Peyer's patch (tissue), 4 donors: Measurements from ENCODE around the gene LRCOL1. TPM values are rescaled to one million over a fixed set of nuclear protein-coding genes. Genes with fewer than 3 reads are reported as not detected.
A peak's percentile ranks its signal among the peaks of the same experiment; 100 is the strongest.
"Not testable (repeated sequence)": the region's sequence is repeated elsewhere in the genome, so short reads cannot be mapped to it uniquely, and the experiment has no call there.

Experiments used
- DNase-seq, 3 donors: peaks; one replicate each; pipeline ENCODE4 v3.0.0-alpha.2; 2017 to 2019
- H3K27ac ChIP-seq, 4 donors: fragments of 200-600 bp; sonication (generic); one replicate each; pipeline ENCODE4 v1.5.1; 2016 to 2019
- H3K27me3 ChIP-seq, 2 donors: fragments of 200-600 bp; sonication (generic); one replicate each; pipeline ENCODE4 v1.5.1; 2019
- H3K36me3 ChIP-seq, 3 donors: fragments of 200-600 bp; sonication (generic); one replicate each; pipeline ENCODE4 v1.5.1; 2016 to 2019
- H3K4me1 ChIP-seq, 4 donors: fragments of 200-600 bp; sonication (generic); one replicate each; pipeline ENCODE4 v1.5.1; 2016 to 2019
- H3K4me3 ChIP-seq, 4 donors: fragments of 200-600 bp; sonication (generic); 1 replicate in 3 of 4; 2 replicates in 1 of 4; pipeline ENCODE4 v1.5.1; 2016 to 2019; ENCODE audit warnings: mild to moderate bottlenecking in 1 of 4
- H3K9me3 ChIP-seq, 4 donors: fragments of 200-600 bp; sonication (generic); one replicate each; pipeline ENCODE4 v1.5.1; 2016 to 2019; ENCODE audit warnings: mild to moderate bottlenecking in 1 of 4
- CTCF ChIP-seq, 6 experiments: fragments of 450-650 bp in 4 of 6; fragments of 200-600 bp in 2 of 6; sonication (generic) in 1 of 6; IDR thresholded peaks; one replicate each; pipeline ENCODE4 v1.5.1; 2017 to 2019; ENCODE audit warnings: antibody characterized with exemption in 6 of 6, mild to moderate bottlenecking in 3 of 6, moderate library complexity in 1 of 6
- POLR2A ChIP-seq, 2 donors: fragments of 450-650 bp; IDR thresholded peaks; one replicate each; pipeline ENCODE4 v1.5.1; 2017; ENCODE audit warnings: antibody characterized with exemption in 2 of 2, mild to moderate bottlenecking in 2 of 2, moderate library complexity in 2 of 2
- total RNA-seq, 4 donors: library from RNA; depleted of rRNA; stranded (reverse); fragments of >200 nt; gene quantifications; one replicate each; pipeline ENCODE4 v1.1.0, GENCODE V29; 2016

The LRCOL1 gene
- total RNA-seq, 4 donors from 2014 or later = not detected

GRCh38 chr12:132600048-132601032 lies 10.0 kb downstream of the LRCOL1 start:
- Histone ChIP-seq H3K36me3 (no peaks in the 10 kb centered on the region), H3K4me3 (peak overlapping the region; percentile 22 to 47 (median 35)), H3K27ac (peak overlapping the region in 1 of 4 donors; percentile 11), H3K4me1 (peaks cover 0 to 30% (median 0%) of the 10 kb centered on the region in 4 donors), H3K9me3 (no peaks in the 10 kb centered on the region), H3K27me3 (peaks cover 0 to 8% of the 10 kb centered on the region in 2 donors)
- peak; percentile 50 to 75 (median 70) for DNase-seq
- TF ChIP-seq CTCF (IDR thresholded peaks at IDR 0.05) (peak in 5 of 6 experiments; percentile 23 to 57 (median 46)), POLR2A (IDR thresholded peaks at IDR 0.05) (no peak)

GRCh38 chr12:132599502-132599901 lies 10.9 kb downstream of the LRCOL1 start:
- not testable (repeated sequence) for H3K9me3 ChIP-seq, DNase-seq

GRCh38 chr12:132597333-132598316 lies 12.8 kb downstream of the LRCOL1 start:
- H3K36me3 ChIP-seq = no peaks in the 10 kb centered on the region
- H3K27ac ChIP-seq = no peak overlapping the region
- no peaks in the 10 kb centered on the region for H3K27me3 ChIP-seq
- peaks cover 0 to 17% (median 0%) of the 10 kb centered on the region in 4 donors for H3K4me1 ChIP-seq
- no peak for DNase-seq
- H3K4me3 ChIP-seq = peak overlapping the region in 3 of 4 donors; percentile 24 to 44 (median 24)
- no peaks in the 10 kb centered on the region for H3K9me3 ChIP-seq
- TF ChIP-seq POLR2A (IDR thresholded peaks at IDR 0.05) (no peak), CTCF (IDR thresholded peaks at IDR 0.05) (no peak)

More at GRCh38 chr12:132599502-132599901, 10.9 kb downstream of the LRCOL1 start:
- not testable (repeated sequence) for H3K4me3 ChIP-seq, H3K36me3 ChIP-seq, H3K27me3 ChIP-seq, H3K27ac ChIP-seq
- H3K4me1 ChIP-seq = peaks cover 0 to 30% (median 0%) of the 10 kb centered on the region in 4 donors

- DNase-seq = no peak
- TF ChIP-seq CTCF (IDR thresholded peaks at IDR 0.05) = no peak
- TF ChIP-seq POLR2A (IDR thresholded peaks at IDR 0.05) = no peak
- H3K36me3 ChIP-seq = no peaks in the 10 kb centered on the region
- H3K27ac ChIP-seq = no peak overlapping the region
- no peaks in the 10 kb centered on the region for H3K9me3 ChIP-seq
- peaks cover 0 to 12% (median 0%) of the 10 kb centered on the region in 4 donors for H3K4me1 ChIP-seq
- no peaks in the 10 kb centered on the region for H3K27me3 ChIP-seq
- no peak overlapping the region for H3K4me3 ChIP-seq
Observed at GRCh38 chr12:132596016-132596415, 14.4 kb downstream of the LRCOL1 start.

GRCh38 chr12:132595183-132595582 lies 15.2 kb downstream of the LRCOL1 start:
- peaks cover 0 to 6% (median 0%) of the 10 kb centered on the region in 4 donors for H3K4me1 ChIP-seq
- H3K4me3 ChIP-seq = no peak overlapping the region
- H3K27ac ChIP-seq = no peak overlapping the region
- H3K36me3 ChIP-seq = no peaks in the 10 kb centered on the region
- no peaks in the 10 kb centered on the region for H3K9me3 ChIP-seq
- no peak for DNase-seq
- H3K27me3 ChIP-seq = no peaks in the 10 kb centered on the region
- no peak for TF ChIP-seq CTCF (IDR thresholded peaks at IDR 0.05)
- TF ChIP-seq POLR2A (IDR thresholded peaks at IDR 0.05) = no peak
